GM19193 (cell line): ENCODE results near the gene CARD18.

ENCODE experiments used
- POLR2A ChIP-seq: IDR thresholded peaks from 4 replicates; pipeline ENCODE4 v1.6.1; 2011; ENCODE audit not compliant: insufficient read depth, insufficient read length; ENCODE audit errors: extremely low read depth

Gene CARD18

DNA sequence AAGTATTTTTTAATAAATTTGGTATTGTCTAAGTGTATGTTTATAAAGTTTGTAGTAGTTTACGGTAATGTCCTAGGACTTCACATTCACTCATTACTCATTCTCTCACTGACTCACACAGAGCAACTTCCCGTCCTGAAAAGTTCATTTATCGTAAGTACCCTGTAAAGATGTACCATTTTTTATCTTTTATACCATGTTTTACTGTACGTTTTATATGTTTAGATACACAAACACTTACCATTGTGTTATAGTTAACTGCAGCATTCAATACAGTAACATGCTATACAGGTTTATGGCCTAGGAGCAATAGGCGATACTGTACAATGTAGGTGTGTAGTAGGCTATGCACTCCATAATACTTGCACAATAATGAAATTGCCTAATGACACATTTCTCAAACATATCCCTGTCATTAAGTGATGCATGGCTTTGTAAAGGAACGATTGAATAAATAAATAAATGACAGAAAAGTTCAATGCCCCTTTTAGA is 12.5 kb upstream of the CARD18 start:
- TF ChIP-seq POLR2A: no peak

DNA sequence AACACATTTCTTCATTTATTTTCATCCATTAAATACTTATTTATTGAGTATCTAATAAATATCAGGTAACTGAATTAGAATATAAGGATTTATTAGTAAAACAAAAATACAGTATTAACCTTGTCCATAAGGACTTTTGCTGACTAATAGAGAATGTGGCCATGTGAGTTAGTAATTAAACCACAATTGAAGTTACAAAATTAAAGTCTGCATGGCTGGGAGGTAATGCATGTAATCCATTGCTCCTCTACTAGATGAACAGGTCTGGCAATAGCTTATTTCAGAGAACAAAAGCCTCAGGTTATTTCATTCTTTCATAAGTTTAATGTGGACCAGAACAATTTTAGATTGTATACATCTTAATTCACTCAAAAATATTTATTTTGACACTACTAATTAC is 9.9 kb upstream of the CARD18 start:
- TF ChIP-seq POLR2A: no peak

DNA sequence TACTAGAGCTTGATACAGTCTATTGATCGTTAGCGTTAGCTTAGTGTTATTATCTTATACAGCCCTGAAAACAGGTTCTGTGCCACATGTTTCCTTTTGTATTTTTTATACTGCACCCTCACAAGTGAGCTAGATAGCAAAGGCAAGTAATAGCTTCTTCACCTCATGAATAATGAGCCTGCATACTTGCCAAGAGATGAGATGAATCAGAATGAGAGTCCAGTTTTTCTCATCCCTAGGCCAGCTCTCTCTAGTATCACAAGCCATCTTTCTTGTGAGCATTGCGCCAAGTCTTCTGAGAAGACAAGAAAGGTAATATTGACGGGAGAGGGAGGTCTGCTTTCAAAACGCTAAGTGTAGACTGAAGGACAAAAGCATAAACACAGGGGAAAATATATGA is 8.7 kb upstream of the CARD18 start:
- TF ChIP-seq POLR2A: no peak

- no peak for TF ChIP-seq POLR2A
Observed at GRCh38 chr11:105144887-105145286, 5.3 kb upstream of the CARD18 start.

GRCh38 chr11:105142167-105142566 is 2.6 kb upstream of the CARD18 start:
- no peak for TF ChIP-seq POLR2A

DNA sequence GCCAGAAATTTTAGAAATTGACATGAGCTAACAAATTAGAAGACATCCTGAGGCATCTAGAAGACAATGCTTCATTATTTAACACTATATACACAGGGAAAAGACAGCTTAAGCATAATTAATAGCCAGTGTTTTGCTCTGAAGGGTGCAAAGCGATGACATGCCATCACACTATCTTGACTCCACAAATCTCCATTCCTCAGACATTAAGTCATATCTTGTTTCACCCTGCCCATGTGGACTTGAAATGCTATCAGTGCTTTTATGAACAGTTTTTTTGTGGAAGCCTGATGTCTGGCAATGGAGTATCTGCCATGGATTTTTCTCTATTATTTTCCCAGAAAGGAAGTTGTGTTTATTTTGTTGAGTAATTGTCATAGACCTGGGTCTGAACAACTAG is 2.3 kb downstream of the CARD18 start:
- no peak for TF ChIP-seq POLR2A

DNA sequence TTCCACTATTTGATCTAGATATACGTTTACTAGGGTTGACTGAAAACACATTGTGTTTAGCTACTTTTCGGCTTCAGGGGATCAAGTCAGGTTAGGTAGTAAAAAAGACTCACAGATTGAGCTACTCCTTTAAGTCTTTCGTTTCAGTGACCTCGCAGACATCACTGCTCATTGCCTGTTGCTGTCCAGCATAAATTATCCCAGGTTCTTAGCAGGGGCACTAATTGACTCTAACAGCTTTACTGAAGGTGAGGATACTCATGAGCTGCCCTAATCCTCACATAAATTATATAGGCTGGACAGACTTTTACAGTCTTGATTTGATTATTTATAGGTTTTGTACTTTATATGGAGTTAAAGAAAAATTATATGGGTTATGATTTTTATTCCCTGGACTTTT is 3.7 kb downstream of the CARD18 start:
- TF ChIP-seq POLR2A: no peak

DNA sequence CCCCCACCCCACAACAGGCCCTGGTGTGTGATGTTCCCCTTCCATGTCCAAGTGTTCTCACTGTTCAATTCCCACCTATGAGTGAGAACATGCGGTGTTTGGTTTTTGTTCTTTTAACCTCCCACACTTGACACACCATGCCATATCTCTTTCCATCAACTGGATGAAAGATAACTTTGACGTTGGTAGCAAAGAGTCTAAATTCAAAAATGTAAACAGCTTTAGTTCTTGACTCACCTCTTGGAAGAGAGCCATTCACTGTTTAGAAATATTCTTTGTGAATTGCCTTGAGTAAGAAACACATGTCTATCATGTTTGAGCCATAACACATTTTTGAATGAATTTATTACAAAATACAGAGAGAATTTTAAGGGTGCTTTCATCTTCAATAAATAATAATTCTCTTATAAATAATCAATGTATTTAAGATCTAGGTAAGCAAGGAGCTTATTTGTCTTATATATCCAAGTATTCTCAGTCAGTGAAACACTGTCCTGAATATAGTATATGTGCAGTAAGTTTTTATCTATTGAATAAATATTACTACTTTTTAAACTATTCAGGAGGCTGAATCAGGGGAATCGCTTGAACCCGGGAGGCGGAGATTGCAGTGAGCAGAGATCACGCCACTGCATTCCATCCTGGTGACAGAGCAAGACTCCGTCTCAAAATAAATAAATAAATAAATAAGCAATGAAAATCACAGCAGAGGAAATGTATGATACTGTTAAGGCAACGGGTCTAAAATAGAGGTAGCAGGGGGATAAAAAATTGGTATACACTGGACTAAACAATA is 6.7 kb downstream of the CARD18 start:
- TF ChIP-seq POLR2A: no peak

DNA sequence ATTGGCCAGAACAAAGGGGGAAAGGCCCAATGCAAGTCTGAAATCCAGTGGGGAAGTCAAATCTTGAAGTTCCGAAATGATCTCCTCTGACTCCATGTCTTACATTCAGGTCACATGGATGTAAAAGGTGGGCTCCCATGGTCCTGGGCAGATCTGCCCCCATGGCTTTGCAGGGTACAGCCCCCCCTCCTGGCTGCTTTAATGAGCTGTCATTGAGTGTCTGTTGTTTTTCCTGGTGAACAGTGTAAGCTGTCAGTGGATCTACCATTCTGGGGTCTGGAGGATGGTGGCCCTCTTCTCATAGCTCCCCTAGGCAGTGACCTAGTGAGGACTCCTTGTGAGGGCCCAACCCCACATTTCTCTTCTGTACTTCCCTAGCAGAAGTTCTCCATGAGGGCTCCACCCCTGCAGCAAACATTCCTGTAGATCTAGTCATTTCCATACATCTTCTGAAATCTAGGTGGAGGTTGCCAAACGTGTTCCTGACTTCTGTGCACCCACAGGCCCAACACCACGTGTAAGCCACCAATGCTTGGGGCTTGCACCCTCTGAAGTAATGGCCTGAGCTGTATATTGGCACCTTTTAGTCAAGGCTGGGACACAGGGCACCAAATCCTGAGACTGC is 9.3 kb downstream of the CARD18 start:
- no peak for TF ChIP-seq POLR2A

DNA sequence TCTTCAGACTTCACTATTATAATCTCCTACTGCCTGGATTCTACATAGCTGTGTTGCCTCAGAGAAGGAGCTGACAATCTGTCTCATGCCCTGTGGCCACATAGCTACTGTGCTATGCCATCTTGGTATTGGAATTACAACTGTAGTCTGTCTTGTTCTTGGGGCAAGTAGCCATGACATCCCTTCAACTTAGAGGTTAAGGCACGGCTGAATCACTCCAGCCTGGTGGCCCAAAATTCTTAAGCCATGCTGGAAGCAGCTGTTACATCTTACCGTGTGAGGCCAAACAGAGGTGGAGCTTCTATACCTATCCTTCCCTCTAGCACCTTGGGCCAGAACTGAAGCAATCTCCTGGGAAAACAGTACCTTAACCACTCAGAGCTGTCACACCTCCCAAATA is 14.8 kb downstream of the CARD18 start:
- TF ChIP-seq POLR2A: no peak

- TF ChIP-seq POLR2A: no peak
Observed at GRCh38 chr11:105111145-105111944, 28.2 kb downstream of the CARD18 start.

DNA sequence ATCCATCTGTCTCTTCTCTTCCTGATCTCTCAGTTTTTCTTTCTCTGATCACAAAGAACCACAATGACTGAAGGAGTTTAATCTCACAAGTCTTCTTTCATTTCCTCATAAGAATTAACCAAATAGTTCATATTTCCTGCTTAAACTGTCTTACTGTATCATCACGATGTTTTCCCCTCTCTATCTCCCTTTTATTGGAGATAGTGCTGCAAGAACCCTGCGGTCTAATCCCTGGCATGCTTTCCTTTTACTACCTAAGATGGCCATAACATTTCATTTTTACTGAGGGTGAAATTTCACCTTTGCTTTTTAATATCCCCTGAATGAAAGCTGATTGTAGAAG is 28.9 kb downstream of the CARD18 start:
- no peak for TF ChIP-seq POLR2A

GRCh38 chr11:105109855-105110687 is 29.5 kb downstream of the CARD18 start:
- TF ChIP-seq POLR2A: no peak

DNA sequence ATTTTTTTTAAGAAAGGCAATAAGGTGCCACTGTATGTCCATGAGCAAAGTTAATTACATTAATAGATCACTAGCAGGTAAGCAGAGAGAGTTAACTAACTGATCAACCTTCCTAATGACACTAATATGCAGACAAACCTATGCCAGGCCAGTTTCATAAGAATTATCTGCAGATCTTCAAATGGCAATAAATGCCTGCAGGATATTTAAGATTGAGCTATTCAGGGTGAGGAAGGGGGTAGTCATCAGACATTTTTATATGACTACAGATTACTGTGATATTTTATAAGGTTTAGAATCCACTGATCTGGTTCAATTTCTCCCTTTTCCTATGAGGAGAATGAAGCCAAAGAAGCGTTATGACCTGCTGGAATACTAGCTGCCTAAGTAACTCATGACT is 30.2 kb downstream of the CARD18 start:
- TF ChIP-seq POLR2A: no peak

GRCh38 chr11:105108247-105108646 is 31.3 kb downstream of the CARD18 start:
- TF ChIP-seq POLR2A: no peak
